ENCODE measurements around the gene NPDC1.
"Not testable (repeated sequence)": the region's sequence is repeated elsewhere in the genome, so short reads cannot be mapped to it uniquely, and the experiment has no call there.

The NPDC1 gene

DNA sequence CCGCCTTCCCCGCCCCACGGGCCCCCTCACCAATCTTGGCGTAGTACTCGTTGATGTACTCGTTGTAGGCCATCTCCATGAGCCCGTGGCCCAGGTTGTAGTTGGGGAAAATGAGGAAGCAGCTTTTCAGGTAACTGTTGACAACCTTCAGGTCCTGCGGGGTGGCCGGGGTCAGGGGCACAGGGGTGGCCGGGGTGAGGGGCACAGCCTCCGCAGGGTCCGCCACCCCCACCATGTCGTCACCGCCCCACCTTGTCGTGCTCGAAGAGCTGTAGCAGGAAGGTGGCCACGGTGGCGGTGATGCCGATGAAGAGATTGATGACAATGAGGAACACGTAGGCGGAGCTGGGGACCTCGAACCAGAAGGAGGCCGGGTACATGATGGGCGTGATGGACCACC, 34.8 kb downstream of the NPDC1 start:
- DNase-seq (ENCODE audit: low spot score), result no peak

DNA sequence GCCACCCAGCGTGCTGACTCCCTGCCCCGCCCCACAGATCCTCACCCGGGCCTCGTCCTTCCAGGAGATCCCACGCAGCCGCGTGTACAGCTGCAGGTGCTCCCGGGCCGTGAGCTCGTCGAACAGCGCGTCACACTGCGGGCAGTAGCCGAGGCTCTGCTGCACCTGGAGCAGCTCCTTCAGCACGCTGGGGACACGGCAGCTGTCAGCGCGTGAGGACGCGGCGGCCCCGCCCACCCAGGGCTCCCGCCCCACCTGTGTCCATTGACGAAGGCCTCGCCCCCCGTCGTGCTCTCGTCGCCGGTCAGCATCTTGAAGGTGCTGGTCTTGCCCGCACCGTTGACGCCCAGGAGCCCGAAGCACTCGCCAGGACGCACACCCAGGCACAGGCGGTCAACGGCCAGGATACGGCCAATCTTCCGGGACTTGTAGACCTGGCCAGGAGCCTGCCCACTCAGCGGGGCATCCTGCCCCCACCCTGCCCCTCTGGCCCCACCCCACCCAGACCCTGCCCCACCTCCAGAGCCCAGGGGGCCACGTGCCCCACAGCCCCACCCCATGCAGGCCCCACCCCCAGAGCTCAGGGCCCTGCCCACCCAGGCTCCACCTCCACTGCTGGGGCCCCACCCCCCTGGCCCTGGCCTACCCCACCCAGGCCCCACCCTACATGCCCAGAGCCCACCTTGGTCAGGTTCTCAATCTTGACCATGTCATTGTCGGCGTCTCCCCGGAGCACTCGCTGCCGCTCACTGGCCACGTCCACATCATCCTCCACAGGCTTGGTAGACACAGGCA, 35.8 kb downstream of the NPDC1 start:
- DNase-seq (ENCODE audit: low spot score), result no peak

DNA sequence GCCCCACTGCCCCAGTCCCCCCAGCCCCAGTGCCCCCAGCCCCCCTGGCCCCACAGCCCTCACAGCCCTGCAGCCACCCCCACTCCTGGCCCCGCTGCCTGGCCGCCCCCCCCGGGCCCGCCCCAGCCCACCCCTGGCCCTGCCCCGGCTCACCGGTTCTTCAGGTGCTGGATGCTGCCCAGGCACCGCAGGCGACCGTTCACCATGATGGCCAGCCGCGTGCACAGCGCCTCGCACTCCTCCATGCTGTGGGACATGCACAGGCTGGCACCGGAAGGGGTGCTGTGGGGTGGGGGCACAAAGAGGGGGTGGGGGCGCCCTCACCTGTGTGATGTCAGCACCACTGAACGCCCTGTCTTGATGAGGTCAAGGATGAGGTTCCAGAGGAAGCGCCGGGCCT, 36.8 kb downstream of the NPDC1 start:
- no peak for DNase-seq (ENCODE audit: low spot score)

DNA sequence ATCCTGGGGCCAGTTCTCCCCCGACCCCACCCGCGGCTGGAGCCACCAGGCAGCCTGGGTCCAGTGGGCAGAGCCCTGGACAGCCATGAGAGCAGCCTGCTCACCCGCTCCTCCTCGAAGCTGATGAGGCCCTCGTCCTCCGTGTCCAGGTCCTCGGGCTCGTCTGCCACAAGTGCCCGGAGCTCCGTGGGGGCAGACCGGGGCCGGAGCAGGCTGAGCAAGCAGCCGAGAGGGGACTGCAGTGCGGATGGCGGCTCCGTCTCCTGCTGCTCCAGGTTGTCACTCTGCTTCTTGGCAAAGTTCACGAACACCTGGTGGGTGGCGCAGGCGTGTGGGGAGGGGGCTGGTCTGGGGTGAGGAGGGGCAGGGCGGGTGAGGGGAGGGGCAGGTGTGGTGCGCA, 37.7 kb downstream of the NPDC1 start:
- DNase-seq (ENCODE audit: low spot score), result no peak

DNA sequence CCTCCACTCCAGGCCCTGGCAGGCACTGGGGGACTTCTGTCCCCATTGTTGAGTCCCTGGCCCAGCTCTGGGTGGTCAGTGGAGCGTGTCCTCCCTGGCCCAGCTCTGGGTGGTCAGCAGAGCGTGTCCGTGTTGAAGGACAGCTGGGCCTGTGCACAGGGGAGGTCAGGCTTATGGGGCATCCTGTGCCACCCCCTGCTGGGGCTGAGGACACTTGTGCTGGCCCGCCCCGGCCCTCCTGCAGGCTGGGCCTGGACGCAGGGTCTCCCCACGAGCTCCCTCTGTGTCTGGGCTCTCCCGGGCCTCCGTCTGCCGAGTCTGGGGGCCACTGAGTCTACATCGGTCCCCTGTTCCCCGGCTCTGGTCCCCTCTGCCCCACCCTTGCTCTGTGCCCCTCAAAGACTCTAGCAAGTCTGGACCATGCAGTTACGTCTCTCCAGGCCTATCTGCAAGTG, 38.1 kb downstream of the NPDC1 start:
- no peak for DNase-seq (ENCODE audit: low spot score)

DNA sequence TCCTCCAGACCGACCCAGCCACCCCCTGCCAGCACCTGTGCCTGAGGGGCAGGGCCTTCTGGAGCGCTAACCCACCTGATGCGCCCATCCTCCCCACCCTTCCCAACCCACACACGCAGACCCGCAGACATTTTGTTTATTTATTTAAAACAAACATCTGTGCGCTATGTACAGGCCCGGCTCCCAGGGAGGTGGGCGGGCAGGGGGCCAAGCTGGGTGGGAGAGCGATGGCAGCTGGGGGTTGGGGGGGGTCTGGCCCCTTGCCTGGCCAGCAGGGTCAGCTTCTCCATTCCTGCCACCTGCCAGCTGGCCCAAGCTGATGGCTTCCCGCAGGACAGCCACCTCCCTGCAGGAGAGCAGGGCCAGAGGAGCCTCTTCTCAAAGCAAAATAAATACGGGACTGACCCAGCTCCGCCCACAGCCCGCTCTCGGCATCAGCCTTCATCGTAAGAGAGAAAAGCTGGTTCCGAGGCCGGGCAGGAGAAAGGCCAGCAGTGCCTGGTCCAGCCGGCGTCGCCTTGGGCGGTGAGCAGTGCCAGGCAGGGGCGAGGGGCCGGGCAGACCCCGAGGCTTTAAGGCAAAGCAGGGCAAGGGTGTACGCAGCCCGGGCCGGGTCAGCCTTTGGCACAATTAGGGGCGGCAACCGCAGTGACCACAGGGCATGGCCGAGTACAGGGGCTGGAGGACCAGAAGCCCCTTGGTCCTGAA, 38.7 kb downstream of the NPDC1 start:
- no peak for DNase-seq (ENCODE audit: low spot score)

DNA sequence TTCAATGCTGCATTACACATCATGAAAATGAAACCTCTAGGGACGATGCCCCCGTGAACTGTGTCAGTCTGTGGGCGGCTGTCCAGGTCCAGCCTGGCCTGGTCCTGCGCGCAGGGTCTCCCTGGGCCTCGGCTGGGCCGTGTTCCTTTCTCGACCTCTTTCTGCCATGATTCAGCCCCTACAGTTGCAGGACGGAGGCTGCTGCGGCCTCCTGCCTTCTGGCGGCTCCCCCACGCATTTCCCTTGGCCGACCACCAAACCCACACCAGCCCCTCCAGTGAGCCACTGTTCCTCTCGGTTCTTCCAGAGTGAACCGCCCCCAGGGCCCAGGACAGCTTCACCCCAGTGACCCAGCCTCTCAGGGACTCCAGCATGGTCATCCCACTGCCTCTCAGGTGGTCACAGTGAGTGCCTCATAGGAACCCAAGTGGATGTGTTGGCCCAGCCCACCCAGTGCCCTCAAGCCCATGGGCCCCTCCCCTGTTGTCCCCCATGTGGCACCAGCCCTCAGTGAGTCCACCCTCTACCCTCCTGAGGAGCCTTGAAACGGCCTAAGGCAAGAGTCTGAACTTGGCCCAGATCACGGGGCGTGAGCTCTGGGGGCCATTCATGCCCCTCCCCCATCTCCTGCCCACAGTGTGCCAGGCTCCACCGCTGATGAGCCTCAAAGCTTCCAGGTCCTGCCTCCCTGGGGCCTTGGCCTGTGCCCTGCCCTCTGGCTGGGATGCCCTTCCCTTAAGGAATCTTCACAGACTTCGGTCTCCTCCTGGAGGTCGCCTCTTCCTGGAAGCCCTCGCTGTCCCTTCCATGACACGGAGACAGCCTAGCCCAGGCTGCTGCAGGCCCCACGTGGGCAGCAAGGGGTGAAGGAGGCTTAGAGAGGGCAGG, 39.6 kb downstream of the NPDC1 start:
- DNase-seq (ENCODE audit: low spot score), result no peak

DNA sequence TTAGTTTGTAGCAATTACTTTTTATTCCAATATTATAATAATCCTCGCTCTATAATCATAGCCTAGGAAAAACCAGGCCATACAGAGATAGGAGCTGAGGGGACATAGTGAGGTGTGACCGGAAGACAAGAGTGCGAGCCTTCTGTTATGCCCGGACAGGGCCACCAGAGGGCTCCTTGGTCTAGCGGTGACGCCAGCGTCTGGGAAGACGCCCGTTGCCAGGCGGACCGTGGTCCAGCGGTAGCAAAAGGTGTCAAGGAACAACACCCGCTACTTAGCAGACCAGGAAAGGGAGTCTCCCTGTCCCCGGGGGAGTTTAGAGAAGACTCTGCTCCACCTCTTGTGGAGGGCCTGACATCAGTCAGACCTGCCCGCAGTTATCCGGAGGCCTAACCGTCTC, 41.7 kb downstream of the NPDC1 start:
- not testable (repeated sequence) for DNase-seq (ENCODE audit: low spot score)

DNA sequence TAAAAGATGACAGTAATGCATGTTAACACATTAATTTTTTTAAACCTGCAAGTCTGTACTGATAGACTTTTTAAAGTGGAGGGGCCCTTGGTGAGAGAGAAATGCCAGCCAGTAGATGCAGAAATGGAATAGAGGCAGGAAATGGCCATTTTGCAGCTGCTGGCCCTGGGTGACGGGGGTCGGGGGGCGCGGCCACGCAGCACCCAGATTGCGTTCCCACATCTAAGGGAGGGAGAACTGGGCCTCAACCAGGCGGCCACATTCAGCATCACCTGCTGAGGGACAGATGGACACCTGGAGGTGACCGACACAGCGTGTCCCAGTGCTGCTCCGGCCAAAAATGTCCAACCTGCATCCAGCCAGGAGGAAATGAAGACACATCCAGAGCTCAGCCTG, 43.3 kb downstream of the NPDC1 start:
- no peak for DNase-seq (ENCODE audit: low spot score)

DNA sequence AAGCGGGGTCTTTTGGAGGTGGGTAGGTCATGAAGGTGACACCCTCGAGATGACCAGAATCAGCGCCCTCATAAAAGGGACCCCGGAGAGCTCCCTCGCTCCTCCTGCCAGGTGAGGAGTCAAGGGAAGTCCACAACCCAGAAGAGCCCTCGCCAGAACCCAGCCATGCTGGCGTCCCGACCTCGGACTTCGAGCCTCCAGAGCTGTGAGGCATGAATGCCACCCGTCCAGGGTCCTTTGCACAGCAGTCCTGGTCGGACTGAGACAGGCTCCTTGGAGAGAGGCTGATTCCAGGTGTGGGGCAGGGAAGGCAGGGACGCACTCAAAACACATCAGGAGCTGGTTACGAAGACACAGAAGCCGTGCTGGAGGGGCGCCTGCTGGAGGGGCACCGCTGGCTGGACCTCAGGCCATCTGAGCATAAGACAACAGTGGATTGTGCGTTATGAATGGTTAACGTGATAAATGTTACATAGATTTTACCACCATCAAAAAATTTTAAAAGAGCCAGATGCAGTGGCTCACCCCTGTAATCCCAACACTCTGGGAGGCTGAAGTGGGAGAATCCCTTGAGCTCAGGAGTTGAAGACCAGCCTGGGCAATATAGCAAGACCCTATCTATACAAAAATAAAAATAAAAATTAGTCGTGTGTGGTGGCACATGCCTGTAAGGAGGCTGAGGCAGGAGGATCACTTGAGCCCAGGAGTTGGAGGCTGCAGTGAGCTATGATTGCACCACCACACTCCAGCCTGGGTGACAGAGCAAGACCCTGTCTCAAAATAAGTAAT, 43.9 kb downstream of the NPDC1 start:
- DNase-seq (ENCODE audit: low spot score), result no peak

DNA sequence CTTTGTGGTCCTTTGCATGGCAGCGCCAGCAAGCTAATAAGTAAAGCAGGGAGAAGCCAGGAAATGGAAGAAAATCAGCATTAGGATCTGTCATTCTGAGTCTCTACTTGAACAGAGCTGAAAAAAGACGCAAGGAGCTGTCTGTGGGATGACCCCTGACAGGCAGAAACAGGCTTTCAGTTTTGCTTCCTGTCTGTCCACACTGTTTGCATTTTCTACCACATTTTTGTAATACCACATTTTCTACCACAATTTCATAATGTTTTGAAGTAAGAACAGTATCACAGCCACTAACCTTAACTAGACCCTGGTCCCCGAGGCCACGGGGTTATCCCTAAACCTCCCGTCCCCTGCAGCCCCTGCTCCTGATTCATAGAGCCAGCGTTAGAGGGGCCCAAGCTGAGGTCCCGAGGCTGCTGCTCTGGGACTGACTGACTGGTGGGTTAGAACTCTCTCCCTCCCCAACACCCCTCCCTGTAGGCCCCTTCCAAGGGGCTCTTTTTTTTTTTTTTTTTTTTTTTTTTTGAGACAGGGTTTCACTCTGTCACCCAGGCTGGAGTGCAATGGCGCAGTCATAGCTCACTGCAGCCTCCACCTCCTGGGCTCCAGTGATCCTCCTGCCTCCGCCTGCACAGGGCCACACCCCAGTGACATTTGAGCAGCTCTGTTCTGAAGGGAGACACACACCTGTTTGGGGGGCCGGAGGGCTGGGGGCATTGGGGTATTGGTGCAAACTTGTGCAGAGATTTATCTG, 45.6 kb downstream of the NPDC1 start:
- no peak for DNase-seq (ENCODE audit: low spot score)

DNA sequence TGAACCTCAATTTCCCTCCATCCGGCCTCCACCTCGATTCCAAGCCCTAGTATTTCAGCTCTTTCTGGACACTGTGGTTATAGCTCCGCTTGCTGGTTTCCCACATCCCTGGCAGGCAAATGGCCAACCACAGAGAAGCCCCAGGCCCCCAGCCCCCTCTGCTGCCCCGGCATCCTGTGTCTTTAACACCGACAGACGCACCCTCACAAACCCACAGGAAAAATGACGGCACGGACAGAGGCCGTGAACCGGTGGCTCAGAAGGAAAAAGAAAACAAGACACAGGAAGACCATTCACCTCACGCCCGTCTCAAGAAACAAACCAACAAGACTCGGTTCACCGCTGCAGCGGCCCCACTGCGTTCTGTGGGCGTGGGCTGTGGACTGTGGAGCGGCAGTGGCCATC, 48.1 kb downstream of the NPDC1 start:
- DNase-seq (ENCODE audit: low spot score), result peak; percentile 46

DNA sequence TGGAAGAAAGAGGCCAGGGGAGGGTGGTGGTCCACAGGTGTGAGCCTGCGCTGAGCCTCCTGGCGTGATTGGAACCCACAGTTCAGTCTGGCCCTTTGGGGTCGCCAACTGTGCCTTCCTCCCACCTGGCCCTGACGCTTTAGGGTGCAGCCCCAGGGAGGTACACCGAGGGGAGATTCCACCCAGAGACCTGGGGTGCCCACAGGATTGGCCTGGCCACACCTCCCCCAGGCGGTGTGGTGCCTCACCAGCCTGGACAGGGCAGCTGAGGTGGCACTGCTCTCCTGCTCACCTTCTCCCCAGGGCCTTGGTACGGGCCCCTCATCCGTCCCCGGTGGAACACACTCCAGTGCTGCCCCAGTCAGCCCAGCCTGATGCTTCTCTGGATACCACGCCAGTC, 48.6 kb downstream of the NPDC1 start:
- DNase-seq (ENCODE audit: low spot score), result no peak

DNA sequence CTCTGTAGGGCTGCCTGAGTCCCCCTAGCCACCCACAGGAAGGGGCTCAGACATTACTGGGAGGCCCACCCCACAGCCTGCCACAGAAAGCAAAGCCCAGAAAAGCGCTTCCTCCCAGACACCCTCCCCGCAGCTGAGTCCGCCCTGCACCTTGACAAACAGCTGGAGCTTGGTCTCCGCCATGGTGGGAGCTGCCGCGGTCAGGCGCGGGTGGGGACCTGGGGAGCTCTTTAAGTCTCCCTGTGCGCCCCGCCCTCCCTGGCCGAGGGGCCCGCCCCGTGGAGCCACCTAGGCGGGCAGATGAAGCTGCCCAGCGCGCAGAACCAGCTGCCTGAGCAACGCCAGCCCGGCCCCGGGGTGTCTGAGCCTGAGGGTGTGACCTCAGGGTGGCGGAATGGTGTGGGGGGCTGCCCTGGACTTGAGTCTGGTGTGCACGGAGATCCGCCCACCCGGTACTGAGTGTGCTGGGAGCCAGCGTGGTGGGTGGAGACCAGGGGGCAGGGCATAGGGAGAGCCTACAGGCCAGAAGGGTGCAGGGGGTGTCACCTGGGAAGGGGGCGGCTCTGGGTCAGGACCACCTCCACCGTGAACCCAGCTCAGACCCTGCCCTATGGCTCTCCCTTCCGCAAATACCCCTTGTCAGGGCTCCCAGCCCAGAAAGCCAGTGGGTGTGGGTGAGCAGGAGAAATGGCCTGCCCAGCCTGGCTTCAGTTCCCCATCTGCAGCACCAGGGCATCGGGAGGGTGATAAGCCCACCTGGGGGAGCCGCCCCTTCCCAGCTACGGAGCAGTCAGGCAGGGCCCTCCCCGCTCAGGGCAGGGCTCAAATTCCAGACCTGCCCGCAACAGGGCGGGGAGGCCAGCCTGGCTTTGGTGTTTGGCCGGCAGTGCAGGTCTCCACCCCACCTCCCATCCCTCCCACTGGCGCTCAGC, 49.4 kb downstream of the NPDC1 start, which contains the start of gene CLIC3:
TSS of gene CLIC3 (minus strand) at position 208 of the 932 bp plus-strand sequence. CDS start at position 183, 25 bp downstream.
- DNase-seq (ENCODE audit: low spot score), result no peak

DNA sequence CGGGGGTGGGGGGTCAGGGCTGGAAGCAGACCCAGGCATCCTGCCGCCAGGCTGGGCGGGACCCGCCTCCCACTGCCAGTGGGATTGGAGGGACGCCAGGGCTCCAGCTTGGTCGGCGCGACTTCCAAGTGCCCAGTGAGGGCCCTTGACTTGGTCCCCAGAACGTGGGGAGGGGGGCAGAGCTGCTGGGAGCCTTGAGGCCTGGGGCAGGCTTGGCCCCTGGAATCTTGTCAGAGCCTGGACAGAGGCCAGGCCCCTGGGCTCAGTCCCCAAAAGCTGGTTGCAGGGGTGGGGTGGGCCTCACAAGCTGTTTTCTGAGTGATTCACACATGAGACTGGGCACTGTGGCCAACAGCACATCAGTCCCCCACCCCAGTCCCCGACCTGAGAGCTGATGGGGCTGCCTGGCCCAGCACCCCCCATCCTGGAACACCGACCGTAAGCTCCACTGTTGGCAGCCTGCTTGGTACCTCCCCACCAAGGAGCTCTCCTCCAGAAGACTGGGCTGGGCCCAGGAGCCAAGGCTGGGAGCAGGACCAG, 50.1 kb downstream of the NPDC1 start:
- DNase-seq (ENCODE audit: low spot score), result no peak

DNA sequence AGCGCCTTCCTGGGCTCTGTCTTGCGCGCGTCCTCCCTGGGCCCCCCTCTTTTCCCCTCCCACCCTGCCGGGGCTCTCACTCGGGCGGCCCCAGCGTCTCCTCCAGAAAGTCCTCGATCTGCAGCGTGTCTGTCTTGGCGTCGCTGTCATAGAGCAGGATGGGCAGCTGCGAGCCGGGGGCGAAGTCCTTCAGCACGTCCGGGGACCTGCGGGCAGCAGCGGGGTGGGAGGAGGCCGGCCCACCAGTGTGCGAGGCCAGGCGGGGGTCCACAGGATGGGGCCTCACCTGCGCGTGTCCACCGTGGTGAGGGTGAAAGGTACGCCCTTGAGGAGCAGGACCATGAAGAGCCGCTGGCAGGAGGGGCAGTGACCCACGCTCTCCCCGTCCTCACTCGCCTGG, 50.6 kb downstream of the NPDC1 start:
- no peak for DNase-seq (ENCODE audit: low spot score)

DNA sequence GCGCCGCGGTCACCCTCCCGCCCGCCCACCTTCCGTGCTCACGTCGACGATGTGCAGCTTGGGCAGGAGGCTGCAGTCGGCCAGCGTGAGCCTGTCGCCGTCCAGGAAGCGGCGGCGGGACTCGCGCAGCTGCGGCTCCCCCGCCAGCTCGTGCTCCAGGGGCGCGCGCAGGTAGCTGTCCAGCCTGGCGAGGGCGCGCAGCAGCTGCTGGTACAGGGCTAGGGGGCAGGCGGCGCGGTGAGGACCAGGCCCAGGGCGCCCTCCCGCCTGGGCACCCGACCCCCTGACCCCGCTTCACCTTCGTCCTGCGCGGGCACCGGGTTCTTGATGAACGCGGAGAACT, 51.1 kb downstream of the NPDC1 start:
- DNase-seq (ENCODE audit: low spot score), result no peak

DNA sequence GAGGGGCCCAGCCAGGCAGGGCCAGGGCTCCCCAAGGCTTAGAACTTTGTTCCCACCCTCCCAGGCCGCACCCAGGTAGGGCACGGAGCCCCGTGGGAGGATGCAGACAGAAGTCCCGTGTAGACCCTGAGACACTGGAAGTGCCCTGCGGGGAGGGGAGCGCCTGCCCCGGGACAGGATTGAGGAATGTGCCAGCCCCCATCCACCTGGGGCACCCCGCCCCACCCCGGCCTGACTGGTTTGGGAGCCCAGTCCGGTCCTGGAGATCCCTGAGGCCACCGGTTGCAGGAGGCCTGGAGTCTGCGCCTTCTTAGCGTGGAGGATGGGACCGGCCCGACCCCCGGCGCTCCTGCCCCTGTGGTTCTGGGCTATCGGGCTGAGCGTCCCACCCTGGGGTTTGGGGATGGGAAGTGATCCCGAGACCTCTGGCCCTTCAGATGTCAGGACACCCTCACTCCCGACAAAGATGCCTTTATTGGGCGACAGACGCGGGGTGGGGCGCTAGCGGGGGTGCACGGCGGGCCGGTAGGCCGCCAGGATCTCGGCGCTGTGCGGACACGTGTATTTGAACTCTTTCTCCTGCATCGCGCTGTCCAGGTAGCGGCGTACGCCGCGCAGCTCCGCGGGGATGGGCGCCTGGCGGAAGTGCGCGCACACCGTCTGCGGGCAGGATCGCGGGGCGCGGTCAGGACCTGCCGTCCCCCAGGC, 51.6 kb downstream of the NPDC1 start:
- no peak for DNase-seq (ENCODE audit: low spot score)

DNA sequence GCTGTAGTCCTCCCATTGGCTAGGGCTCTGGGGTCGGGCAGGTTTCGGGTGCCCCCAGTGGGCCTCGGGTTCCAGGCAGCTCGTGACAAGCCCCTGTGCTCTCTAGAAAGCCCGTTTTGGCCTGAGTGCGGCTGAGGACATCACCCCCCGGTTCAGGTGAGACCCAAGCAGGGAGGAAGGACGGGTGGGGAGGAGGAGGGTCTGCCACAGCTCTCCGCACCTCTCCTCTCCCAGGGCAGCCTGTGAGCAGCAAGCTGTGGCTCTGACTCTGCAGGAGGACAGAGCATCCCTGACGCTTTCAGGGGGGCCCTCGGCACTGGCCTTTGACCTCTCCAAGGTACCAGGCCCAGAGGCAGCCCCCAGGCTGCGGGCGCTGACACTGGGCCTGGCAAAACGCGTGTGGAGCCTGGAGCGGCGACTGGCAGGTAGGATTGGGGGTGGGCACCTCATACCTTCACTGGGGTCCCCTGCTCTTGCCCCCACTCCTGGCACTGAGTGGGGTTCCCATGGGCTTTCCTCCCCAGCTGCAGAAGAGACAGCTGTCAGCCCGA, 53.1 kb downstream of the NPDC1 start:
- no peak for DNase-seq (ENCODE audit: low spot score)

All from kidney capillary endothelial cell (primary cell).